ENCODE measurements around the gene CD200R1. TPM values are rescaled to one million over a fixed set of nuclear protein-coding genes. Genes with fewer than 3 reads are reported as not detected.

Gene CD200R1
- total and polyA plus RNA-seq, 2 of the 13 experiments (the other 11 are each of a cell fraction or from before 2014, with no cell fraction given): 0.04 TPM; not detected in 1

DNA sequence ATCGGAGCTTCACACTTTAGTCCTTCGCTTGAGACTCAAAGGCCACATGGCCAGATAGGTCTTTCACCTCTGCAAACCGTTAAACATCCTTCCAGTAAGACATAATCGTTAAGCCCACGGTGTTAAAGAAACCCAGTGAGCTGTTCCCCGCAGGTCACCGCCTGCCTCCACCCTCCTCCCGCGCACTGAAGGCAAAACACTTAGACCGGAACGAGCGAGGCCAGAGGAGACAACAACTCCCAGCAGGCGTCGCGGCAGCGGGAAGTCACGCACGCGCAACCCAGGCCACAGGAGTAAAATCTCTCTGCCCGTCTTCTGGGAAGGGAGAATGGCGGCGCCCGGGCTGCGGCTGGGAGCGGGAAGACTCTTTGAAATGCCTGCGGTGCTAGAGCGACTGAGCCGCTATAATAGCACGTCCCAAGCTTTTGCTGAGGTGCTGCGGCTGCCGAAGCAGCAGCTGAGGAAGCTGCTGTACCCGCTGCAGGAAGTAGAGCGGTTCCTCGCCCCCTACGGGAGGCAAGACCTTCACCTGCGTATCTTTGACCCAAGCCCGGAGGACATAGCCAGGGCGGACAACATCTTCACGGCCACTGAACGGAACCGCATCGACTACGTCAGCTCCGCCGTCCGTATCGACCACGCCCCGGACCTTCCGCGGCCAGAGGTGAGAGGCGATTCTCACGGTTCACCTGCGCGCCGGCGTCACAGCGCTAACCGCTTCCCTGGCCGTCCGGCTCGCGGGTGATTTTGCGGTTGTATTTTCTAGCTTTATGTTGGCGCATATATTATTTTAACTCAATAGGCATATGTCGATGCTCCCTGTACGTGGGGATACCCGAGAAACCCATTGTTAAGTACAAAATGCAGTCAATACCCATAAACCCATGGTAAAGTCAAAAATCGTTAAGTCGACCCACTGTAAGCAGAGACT, 16.0 kb upstream of the CD200R1 start, which contains the start of gene GTPBP8:
TSS of gene GTPBP8 (plus strand) at position 313 of the 931 bp plus-strand sequence. CDS start at position 329, 16 bp downstream.
- H3K27ac ChIP-seq (ENCODE audit: extremely low read length, insufficient read depth, low read length): peak within 1 kb of the TSS; percentile 99
- H2AFZ ChIP-seq (ENCODE audit: low read length): peak within 1 kb of the TSS; percentile 91
- WGBS (ENCODE audit: low lambda C conversion rate): 1% methylated on average over 20 of the region's 70 CpGs
- no peaks in the 10 kb centered on the region for H4K20me1 ChIP-seq (ENCODE audit: insufficient read depth, low read length)
- in situ Hi-C loops (cut with HindIII; ENCODE audit: extremely low pct_ligation_motif_present, low pct_unique_long_range_greater_than_20kb): no loop called here
- TSS peak; percentile 91 for BruUV-seq (replicated peaks)
- peaks cover 31% of the 10 kb centered on the region for H3K4me1 ChIP-seq (ENCODE audit: insufficient read depth, low read length)
- no peaks in the 10 kb centered on the region for H3K9me3 ChIP-seq (ENCODE audit: low read length)
- intact Hi-C loops (cut with micrococcal nuclease; ENCODE audit: unreplicated experiment): loop anchor here (2.0 kb wide), 2 partner anchors 28 to 430 kb away; partner anchors contain the start of gene ATG3
- H3K4me2 ChIP-seq (ENCODE audit: low read depth, low read length): peak within 1 kb of the TSS; percentile 76
- ATAC-seq (peak; percentile 97), DNase-seq (ENCODE audit: low spot score) (peak; percentile 86), FAIRE-seq (peak; percentile 21)
- no peaks in the 10 kb centered on the region for H3K36me3 ChIP-seq (replicated peaks in 1 of 2; ENCODE audit: control insufficient read depth in 1 of 2, insufficient read depth in 2 of 2, low read length in 2 of 2)
- CTCF ChIA-PET (ENCODE audit: low intra/inter-chr PET ratio, low total read pairs): no interaction called here
- peak within 1 kb of the TSS; percentile 75 to 97 (median 91) for H3K4me3 ChIP-seq (replicated peaks in 1 of 3; ENCODE audit: insufficient read depth in 1 of 3, low read depth in 2 of 3, low read length in 3 of 3)
- H3K27me3 ChIP-seq (ENCODE audit: control insufficient read depth in 1 of 2, insufficient read depth in 2 of 2, low read length in 2 of 2): no peaks in the 10 kb centered on the region; a peak in 1 of 5 replicates
- H3K79me2 ChIP-seq (ENCODE audit: insufficient read depth, low read length): peaks cover 14% of the 10 kb centered on the region
- POLR2A ChIA-PET: interaction anchor here (0.7 to 3.4 kb wide), 7 partner anchors 11 to 672 kb away, joined by 3 to 61 read pairs (median 5); a partner anchor contains a TSS
- H3K9ac ChIP-seq (ENCODE audit: insufficient read depth, low read depth, low read length): peak within 1 kb of the TSS; percentile 93
- TF ChIP-seq EED (CRISPR knock-in tag; IDR thresholded peaks at IDR 0.05) (no peak), NKX3-1 (CRISPR knock-in tag; IDR thresholded peaks at IDR 0.05) (peak; percentile 77; the same call in 1 of the 2 replicates), ZNF567 (CRISPR knock-in tag; IDR thresholded peaks at IDR 0.05; ENCODE audit: borderline replicate concordance) (no peak)
- TF ChIP-seq, protein P1, sequence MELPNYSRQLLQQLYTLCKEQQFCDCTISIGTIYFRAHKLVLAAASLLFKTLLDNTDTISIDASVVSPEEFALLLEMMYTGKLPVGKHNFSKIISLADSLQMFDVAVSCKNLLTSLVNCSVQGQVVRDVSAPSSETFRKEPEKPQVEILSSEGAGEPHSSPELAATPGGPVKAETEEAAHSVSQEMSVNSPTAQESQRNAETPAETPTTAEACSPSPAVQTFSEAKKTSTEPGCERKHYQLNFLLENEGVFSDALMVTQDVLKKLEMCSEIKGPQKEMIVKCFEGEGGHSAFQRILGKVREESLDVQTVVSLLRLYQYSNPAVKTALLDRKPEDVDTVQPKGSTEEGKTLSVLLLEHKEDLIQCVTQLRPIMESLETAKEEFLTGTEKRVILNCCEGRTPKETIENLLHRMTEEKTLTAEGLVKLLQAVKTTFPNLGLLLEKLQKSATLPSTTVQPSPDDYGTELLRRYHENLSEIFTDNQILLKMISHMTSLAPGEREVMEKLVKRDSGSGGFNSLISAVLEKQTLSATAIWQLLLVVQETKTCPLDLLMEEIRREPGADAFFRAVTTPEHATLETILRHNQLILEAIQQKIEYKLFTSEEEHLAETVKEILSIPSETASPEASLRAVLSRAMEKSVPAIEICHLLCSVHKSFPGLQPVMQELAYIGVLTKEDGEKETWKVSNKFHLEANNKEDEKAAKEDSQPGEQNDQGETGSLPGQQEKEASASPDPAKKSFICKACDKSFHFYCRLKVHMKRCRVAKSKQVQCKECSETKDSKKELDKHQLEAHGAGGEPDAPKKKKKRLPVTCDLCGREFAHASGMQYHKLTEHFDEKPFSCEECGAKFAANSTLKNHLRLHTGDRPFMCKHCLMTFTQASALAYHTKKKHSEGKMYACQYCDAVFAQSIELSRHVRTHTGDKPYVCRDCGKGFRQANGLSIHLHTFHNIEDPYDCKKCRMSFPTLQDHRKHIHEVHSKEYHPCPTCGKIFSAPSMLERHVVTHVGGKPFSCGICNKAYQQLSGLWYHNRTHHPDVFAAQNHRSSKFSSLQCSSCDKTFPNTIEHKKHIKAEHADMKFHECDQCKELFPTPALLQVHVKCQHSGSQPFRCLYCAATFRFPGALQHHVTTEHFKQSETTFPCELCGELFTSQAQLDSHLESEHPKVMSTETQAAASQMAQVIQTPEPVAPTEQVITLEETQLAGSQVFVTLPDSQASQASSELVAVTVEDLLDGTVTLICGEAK (IDR thresholded peaks at IDR 0.05): no peak
- TF ChIP-seq, protein P1 (CRISPR knock-in tag; IDR thresholded peaks at IDR 0.05): peak; percentile 79; the same call in 1 of the 2 replicates
- TF ChIP-seq, protein P2, sequence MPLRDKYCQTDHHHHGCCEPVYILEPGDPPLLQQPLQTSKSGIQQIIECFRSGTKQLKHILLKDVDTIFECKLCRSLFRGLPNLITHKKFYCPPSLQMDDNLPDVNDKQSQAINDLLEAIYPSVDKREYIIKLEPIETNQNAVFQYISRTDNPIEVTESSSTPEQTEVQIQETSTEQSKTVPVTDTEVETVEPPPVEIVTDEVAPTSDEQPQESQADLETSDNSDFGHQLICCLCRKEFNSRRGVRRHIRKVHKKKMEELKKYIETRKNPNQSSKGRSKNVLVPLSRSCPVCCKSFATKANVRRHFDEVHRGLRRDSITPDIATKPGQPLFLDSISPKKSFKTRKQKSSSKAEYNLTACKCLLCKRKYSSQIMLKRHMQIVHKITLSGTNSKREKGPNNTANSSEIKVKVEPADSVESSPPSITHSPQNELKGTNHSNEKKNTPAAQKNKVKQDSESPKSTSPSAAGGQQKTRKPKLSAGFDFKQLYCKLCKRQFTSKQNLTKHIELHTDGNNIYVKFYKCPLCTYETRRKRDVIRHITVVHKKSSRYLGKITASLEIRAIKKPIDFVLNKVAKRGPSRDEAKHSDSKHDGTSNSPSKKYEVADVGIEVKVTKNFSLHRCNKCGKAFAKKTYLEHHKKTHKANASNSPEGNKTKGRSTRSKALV (CRISPR knock-in tag; IDR thresholded peaks at IDR 0.05): no peak
- TF ChIP-seq, protein P3, sequence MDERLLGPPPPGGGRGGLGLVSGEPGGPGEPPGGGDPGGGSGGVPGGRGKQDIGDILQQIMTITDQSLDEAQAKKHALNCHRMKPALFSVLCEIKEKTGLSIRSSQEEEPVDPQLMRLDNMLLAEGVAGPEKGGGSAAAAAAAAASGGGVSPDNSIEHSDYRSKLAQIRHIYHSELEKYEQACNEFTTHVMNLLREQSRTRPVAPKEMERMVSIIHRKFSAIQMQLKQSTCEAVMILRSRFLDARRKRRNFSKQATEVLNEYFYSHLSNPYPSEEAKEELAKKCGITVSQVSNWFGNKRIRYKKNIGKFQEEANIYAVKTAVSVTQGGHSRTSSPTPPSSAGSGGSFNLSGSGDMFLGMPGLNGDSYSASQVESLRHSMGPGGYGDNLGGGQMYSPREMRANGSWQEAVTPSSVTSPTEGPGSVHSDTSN (CRISPR knock-in tag; IDR thresholded peaks at IDR 0.05): no peak

Measured in HepG2 (cell line).